H1 (cell line): ENCODE data around the gene PPP2R2C. TPM values are rescaled to one million over a fixed set of nuclear protein-coding genes. Genes with fewer than 3 reads are reported as not detected.

Experiments used
- CTCF ChIA-PET: fragments of 300-600 bp; sonication (Branson Sonifier 250); formaldehyde crosslinking; loops from one replicate; lab custom pipeline; 2021; ENCODE audit not compliant: partially characterized antibody; lab: Charles Lee
- POLR2A ChIA-PET: fragments of 300-600 bp; sonication (Branson Sonifier 250); formaldehyde crosslinking; loops from one replicate; lab custom pipeline; 2021; ENCODE audit warnings: inconsistent platforms; ENCODE audit not compliant: partially characterized antibody; lab: Charles Lee
- DNase-seq, 2 experiments: peaks; one replicate each; pipeline versions ENCODE4 v3.0.0 to v3.0.0-alpha.2; 2010 to 2022; ENCODE audit warnings: low spot score in 2 of 2, low read depth in 1 of 2, mixed read lengths in 1 of 2
- FAIRE-seq: peaks from 2 replicates; lab custom pipeline; 2011; peaks lifted over from hg19 to GRCh38; lab: Jason Lieb, UNC
- H2AFZ ChIP-seq: 2 replicates; pipeline ENCODE4 v1.8.1; 2012; ENCODE audit warnings: low read length, inconsistent platforms
- H2AK5ac ChIP-seq: 2 replicates; pipeline ENCODE4 v1.6.1; 2013; ENCODE audit warnings: low read depth, low read length
- H2BK120ac ChIP-seq: replicated peaks from 2 replicates; pipeline ENCODE3; 2013; ENCODE audit warnings: low read depth, low read length, inconsistent platforms
- H2BK12ac ChIP-seq: 2 replicates; pipeline ENCODE4 v1.6.1; 2013; ENCODE audit warnings: low read depth, low read length
- H2BK15ac ChIP-seq: 2 replicates; pipeline ENCODE4 v1.6.1; 2013; ENCODE audit warnings: low read length
- H2BK20ac ChIP-seq: 2 replicates; pipeline ENCODE4 v1.6.1; 2013; ENCODE audit warnings: low read length
- H2BK5ac ChIP-seq: 2 replicates; pipeline ENCODE4 v1.6.1; 2013; ENCODE audit warnings: low read depth, low read length
- H3K14ac ChIP-seq: 2 replicates; pipeline ENCODE4 v1.6.1; 2013; ENCODE audit warnings: inconsistent platforms; ENCODE audit not compliant: insufficient read length
- H3K18ac ChIP-seq: 2 replicates; pipeline ENCODE4 v1.6.1; 2013; ENCODE audit warnings: low read length; ENCODE audit errors: extremely low read depth
- H3K23ac ChIP-seq: 2 replicates; pipeline ENCODE4 v1.6.1; 2013; ENCODE audit warnings: inconsistent platforms; ENCODE audit not compliant: insufficient read length
- H3K23me2 ChIP-seq: 2 replicates; pipeline ENCODE4 v1.6.1; 2013; ENCODE audit warnings: low read depth, low read length
- H3K27ac ChIP-seq: 2 replicates; pipeline ENCODE4 v1.6.1; 2011; ENCODE audit warnings: low read depth, low read length, inconsistent platforms
- H3K27me3 ChIP-seq, 4 experiments: replicated peaks in 1 of 4; 1 replicate in 1 of 4; 2 replicates in 3 of 4; pipeline versions ENCODE4 v1.6.1 to v1.8.1; 2011 to 2013; ENCODE audit warnings: low read length in 3 of 4, mild to moderate bottlenecking in 3 of 4, inconsistent platforms in 2 of 4, mixed read lengths in 2 of 4, moderate library complexity in 1 of 4; ENCODE audit not compliant: control insufficient read depth in 3 of 4, insufficient read depth in 3 of 4; ENCODE audit errors: extremely low read depth in 1 of 4
- H3K36me3 ChIP-seq, 4 experiments: 2 replicates each; pipeline versions ENCODE4 v1.6.1 to v1.8.1; 2011 to 2013; ENCODE audit warnings: mild to moderate bottlenecking in 4 of 4, low read length in 3 of 4, moderate library complexity in 2 of 4, control low read depth in 1 of 4, inconsistent platforms in 1 of 4; ENCODE audit not compliant: insufficient read depth in 4 of 4, control insufficient read depth in 2 of 4
- H3K4ac ChIP-seq: replicated peaks from 2 replicates; pipeline ENCODE3; 2013; ENCODE audit warnings: low read length, low read depth, mixed read lengths, inconsistent platforms; ENCODE audit not compliant: insufficient read length
- H3K4me1 ChIP-seq, 4 experiments: replicated peaks in 1 of 4; 1 replicate in 1 of 4; 2 replicates in 3 of 4; pipeline versions ENCODE4 v1.6.1 to v1.8.1; 2011 to 2013; ENCODE audit warnings: low read length in 3 of 4, inconsistent platforms in 2 of 4, mixed read lengths in 1 of 4; ENCODE audit not compliant: insufficient read depth in 4 of 4, control insufficient read depth in 3 of 4
- H3K4me2 ChIP-seq, 2 experiments: 2 replicates each; pipeline versions ENCODE4 v1.6.1 to v1.8.1; 2011 to 2013; ENCODE audit warnings: low read depth in 2 of 2, low read length in 2 of 2, control low read depth in 1 of 2, inconsistent platforms in 1 of 2, mild to moderate bottlenecking in 1 of 2; ENCODE audit not compliant: insufficient read depth in 1 of 2
- H3K4me3 ChIP-seq, 4 experiments: fragments of 200-600, 300-600 bp in 1 of 4; sonication (generic), shearing (Covaris generic), sonication (Bioruptor Twin) in 1 of 4; 2 replicates each; pipeline versions ENCODE4 v1.5.1 to v1.8.1; 2011 to 2016; ENCODE audit warnings: low read length in 4 of 4, low read depth in 3 of 4, control low read depth in 2 of 4, inconsistent platforms in 2 of 4, mild to moderate bottlenecking in 2 of 4, mixed read lengths in 1 of 4, moderate library complexity in 1 of 4; ENCODE audit not compliant: insufficient read depth in 2 of 4; ENCODE audit errors: extremely low read depth in 1 of 4
- H3K56ac ChIP-seq: replicated peaks from 2 replicates; pipeline ENCODE3; 2013; ENCODE audit warnings: low read depth, mild to moderate bottlenecking, mixed read lengths, low read length, inconsistent platforms; ENCODE audit not compliant: insufficient read length
- H3K79me1 ChIP-seq: 2 replicates; pipeline ENCODE4 v1.6.1; 2013; ENCODE audit warnings: low read depth, low read length, control low read depth
- H3K79me2 ChIP-seq, 2 experiments: 2 replicates each; pipeline versions ENCODE4 v1.6.1 to v1.8.1; 2012 to 2013; ENCODE audit warnings: low read length in 2 of 2, mild to moderate bottlenecking in 2 of 2, inconsistent platforms in 1 of 2; ENCODE audit not compliant: insufficient read depth in 2 of 2, control insufficient read depth in 1 of 2
- H3K9ac ChIP-seq, 4 experiments: replicated peaks in 1 of 4; 1 replicate in 1 of 4; 2 replicates in 3 of 4; pipeline versions ENCODE4 v1.6.1 to v1.8.1; 2011 to 2013; ENCODE audit warnings: low read depth in 3 of 4, low read length in 3 of 4, control low read depth in 2 of 4, mild to moderate bottlenecking in 2 of 4, moderate library complexity in 2 of 4, inconsistent platforms in 1 of 4; ENCODE audit errors: extremely low read depth in 1 of 4
- H3K9me3 ChIP-seq, 2 experiments: 2 replicates each; pipeline versions ENCODE4 v1.6.1 to v1.8.1; 2012 to 2013; ENCODE audit warnings: mild to moderate bottlenecking in 2 of 2, moderate library complexity in 2 of 2, control low read depth in 1 of 2, inconsistent platforms in 1 of 2, low read depth in 1 of 2, low read length in 1 of 2, mixed read lengths in 1 of 2; ENCODE audit not compliant: insufficient read depth in 2 of 2
- H4K20me1 ChIP-seq, 2 experiments: replicated peaks in 1 of 2; 2 replicates each; pipeline versions ENCODE3 to v1.8.1; 2011 to 2013; ENCODE audit warnings: inconsistent platforms in 2 of 2, low read length in 2 of 2, mild to moderate bottlenecking in 1 of 2; ENCODE audit not compliant: insufficient read depth in 2 of 2, control insufficient read depth in 1 of 2
- H4K5ac ChIP-seq: 2 replicates; pipeline ENCODE4 v1.6.1; 2013; ENCODE audit warnings: low read length, low read depth, mixed read lengths, inconsistent platforms; ENCODE audit not compliant: insufficient read length
- H4K8ac ChIP-seq: 2 replicates; pipeline ENCODE4 v1.8.0; 2013; ENCODE audit warnings: mild to moderate bottlenecking, moderate library complexity, low read length, inconsistent platforms; ENCODE audit not compliant: insufficient read depth; ENCODE audit errors: extremely low read depth
- H4K91ac ChIP-seq: replicated peaks from 2 replicates; pipeline ENCODE3; 2013; ENCODE audit warnings: low read length, mixed read lengths, inconsistent platforms; ENCODE audit not compliant: insufficient read length
- BCL11A ChIP-seq, 2 experiments: IDR thresholded peaks; one replicate each; pipeline ENCODE4 v1.6.1; 2011; ENCODE audit warnings: low read depth in 2 of 2, low read length in 2 of 2, mild to moderate bottlenecking in 2 of 2
- EP300 ChIP-seq, 2 experiments: IDR thresholded peaks; 1 replicate in 1 of 2; 2 replicates in 1 of 2; pipeline ENCODE4 v1.6.1; 2011 to 2012; ENCODE audit warnings: low read depth in 2 of 2, low read length in 2 of 2, mild to moderate bottlenecking in 2 of 2, borderline replicate concordance in 1 of 2, inconsistent platforms in 1 of 2, moderate library complexity in 1 of 2
- HDAC2 ChIP-seq, 2 experiments: fragments of 300-600 bp in 1 of 2; sonication (generic) in 1 of 2; IDR thresholded peaks; 2 replicates each; pipeline ENCODE4 v1.6.1; 2011 to 2012; ENCODE audit warnings: low read depth in 2 of 2, low read length in 2 of 2, mild to moderate bottlenecking in 2 of 2, moderate library complexity in 2 of 2, borderline replicate concordance in 1 of 2, inconsistent platforms in 1 of 2
- HDAC6 ChIP-seq: IDR thresholded peaks from one replicate; pipeline ENCODE4 v1.7.1; 2012; ENCODE audit warnings: low read depth, mild to moderate bottlenecking, inconsistent platforms, low read length, moderate library complexity
- RBBP5 ChIP-seq: IDR thresholded peaks from 2 replicates; pipeline ENCODE4 v1.7.1; 2012; ENCODE audit warnings: low read depth, mild to moderate bottlenecking, inconsistent platforms, low read length, moderate library complexity, borderline replicate concordance
- WGBS, 2 experiments: shearing (Covaris generic) in 1 of 2; methylation state at CpG; one replicate each; pipeline versions ENCODE4 v1.1.6 to v1.1.7; 2013 to 2015; ENCODE audit warnings: low lambda C conversion rate in 2 of 2, mixed read lengths in 2 of 2, inconsistent platforms in 1 of 2, low coverage in 1 of 2, missing lambda C conversion rate in 1 of 2; ENCODE audit not compliant: insufficient replicate concordance in 2 of 2, insufficient coverage in 1 of 2, insufficient read length in 1 of 2; ENCODE audit errors: extremely low coverage in 1 of 2, missing lambda C conversion rate in 1 of 2; 5-methylcytosine and 5-hydroxymethylcytosine counted together
- polyA plus RNA-seq, 7 experiments: library from polyadenylated mRNA; depleted of rRNA in 3 of 7; stranded (reverse) in 5 of 7; unstranded in 2 of 7; fragments of >200 nt in 5 of 7; fragments of 200-250 nt in 2 of 7; gene quantifications; 1 replicate in 5 of 7; 2 replicates in 1 of 7; 4 replicates in 1 of 7; pipeline versions ENCODE4 v1.2.1 to v1.2.3, GENCODE V29; 2011 to 2013; ENCODE audit warnings: missing spikeins in 2 of 7, mixed read lengths in 2 of 7
- total RNA-seq: library from RNA; stranded (reverse); fragmentation: NEBNext Ultra II Directional; extraction: Animal tissue kit (Norgen Biotek cat#: 25700); gene quantifications from 2 replicates; pipeline ENCODE4 v1.2.1, GENCODE V29; 2021

The PPP2R2C gene
- total and polyA plus RNA-seq, 2 of the 8 experiments (the other 6 are each of a cell fraction or from before 2014, with no cell fraction given): 6.4 TPM

DNA sequence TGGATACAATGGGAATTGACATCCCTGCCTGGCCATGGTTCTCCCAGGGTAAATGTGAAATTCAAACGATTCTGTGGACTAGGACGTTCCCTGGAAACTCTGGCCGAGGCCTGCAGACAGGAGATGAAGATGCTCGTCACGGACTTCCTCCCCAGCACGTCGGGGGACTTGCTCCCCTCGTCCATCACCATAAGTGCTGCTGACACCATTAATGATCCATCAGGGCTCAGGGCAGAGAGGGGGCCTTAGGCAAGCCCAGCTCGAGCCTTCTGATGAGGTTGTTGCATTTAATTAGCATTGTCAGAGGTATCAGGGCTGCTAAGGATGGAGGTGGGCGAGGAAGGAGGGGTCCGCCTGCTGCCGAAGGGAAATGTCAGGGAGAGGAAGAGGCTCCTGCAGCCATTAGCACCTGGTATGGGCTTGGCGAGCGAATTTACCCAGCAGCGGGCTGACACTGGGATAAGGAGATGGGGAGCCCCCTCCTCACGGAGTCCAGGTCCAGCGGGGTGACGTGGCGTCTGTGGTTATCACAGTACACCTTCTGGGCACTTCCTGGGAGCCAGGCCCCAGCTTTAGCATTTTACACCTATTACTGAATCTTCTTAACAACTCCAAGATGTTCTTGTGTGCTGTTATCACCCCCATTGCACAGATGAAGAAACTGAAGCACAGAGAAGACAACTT lies 83.1 kb downstream of the PPP2R2C start:
- no peak overlapping the region for H3K23ac ChIP-seq
- FAIRE-seq: no peak
- H3K4me3 ChIP-seq: no peak overlapping the region
- no peak overlapping the region for H2BK5ac ChIP-seq
- H3K4ac ChIP-seq: no peak overlapping the region
- CTCF ChIA-PET: interaction anchor here (0.6 to 2.7 kb wide), 6 partner anchors 13 to 546 kb away, joined by 3 to 10 read pairs (median 3); no protein-coding TSS in a partner anchor
- no peak overlapping the region for H3K56ac ChIP-seq
- H2BK12ac ChIP-seq: no peak overlapping the region
- H3K79me1 ChIP-seq: no peaks in the 10 kb centered on the region
- no peak for DNase-seq
- 92% methylated on average over 19 of the region's 19 CpGs; no CpG with 5 or more reads in 1 of the 2 experiments for WGBS, 2 experiments
- H2AFZ ChIP-seq: no peak overlapping the region
- H4K8ac ChIP-seq: no peak overlapping the region
- no peak overlapping the region for H3K18ac ChIP-seq
- POLR2A ChIA-PET: no interaction called here
- no peak for TF ChIP-seq BCL11A (IDR thresholded peaks at IDR 0.05; ENCODE audit: low read depth in 2 of 2, low read length in 2 of 2)
- TF ChIP-seq RBBP5: no peak
- TF ChIP-seq HDAC2 (IDR thresholded peaks at IDR 0.05; ENCODE audit: borderline replicate concordance in 1 of 2, low read depth in 2 of 2, low read length in 2 of 2): no peak
- no peak for TF ChIP-seq HDAC6
- TF ChIP-seq EP300 (IDR thresholded peaks at IDR 0.05; ENCODE audit: borderline replicate concordance in 1 of 2, low read depth in 2 of 2, low read length in 2 of 2): no peak
- H2AK5ac ChIP-seq: no peak overlapping the region
- no peak overlapping the region for H3K14ac ChIP-seq
- no peak overlapping the region for H4K91ac ChIP-seq
- H4K5ac ChIP-seq: no peak overlapping the region
- H3K4me1 ChIP-seq: peaks cover 0 to 4% (median under 1%) of the 10 kb centered on the region in 4 experiments; a peak in 3 of 7 replicates
- H2BK120ac ChIP-seq: no peak overlapping the region
- H3K9ac ChIP-seq: no peak overlapping the region
- H2BK20ac ChIP-seq: no peak overlapping the region
- H3K4me2 ChIP-seq: no peak overlapping the region
- no peaks in the 10 kb centered on the region for H3K27me3 ChIP-seq
- H3K9me3 ChIP-seq: no peaks in the 10 kb centered on the region
- no peak overlapping the region for H3K27ac ChIP-seq
- no peaks in the 10 kb centered on the region for H3K36me3 ChIP-seq
- H2BK15ac ChIP-seq: no peak overlapping the region
- no peaks in the 10 kb centered on the region for H3K79me2 ChIP-seq
- peaks cover 0 to 4% of the 10 kb centered on the region in 2 experiments for H4K20me1 ChIP-seq
- no peaks in the 10 kb centered on the region for H3K23me2 ChIP-seq
